Kidney capillary endothelial cell (primary cell): Measurements from ENCODE around the gene ING1.
"Not testable (repeated sequence)": the region's sequence is repeated elsewhere in the genome, so short reads cannot be mapped to it uniquely, and the experiment has no call there.

Experiments used
- DNase-seq: peaks from one replicate; pipeline ENCODE4 v3.0.0-alpha.2; 2018; ENCODE audit warnings: low spot score

The ING1 gene, protein sequence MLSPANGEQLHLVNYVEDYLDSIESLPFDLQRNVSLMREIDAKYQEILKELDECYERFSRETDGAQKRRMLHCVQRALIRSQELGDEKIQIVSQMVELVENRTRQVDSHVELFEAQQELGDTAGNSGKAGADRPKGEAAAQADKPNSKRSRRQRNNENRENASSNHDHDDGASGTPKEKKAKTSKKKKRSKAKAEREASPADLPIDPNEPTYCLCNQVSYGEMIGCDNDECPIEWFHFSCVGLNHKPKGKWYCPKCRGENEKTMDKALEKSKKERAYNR

DNA sequence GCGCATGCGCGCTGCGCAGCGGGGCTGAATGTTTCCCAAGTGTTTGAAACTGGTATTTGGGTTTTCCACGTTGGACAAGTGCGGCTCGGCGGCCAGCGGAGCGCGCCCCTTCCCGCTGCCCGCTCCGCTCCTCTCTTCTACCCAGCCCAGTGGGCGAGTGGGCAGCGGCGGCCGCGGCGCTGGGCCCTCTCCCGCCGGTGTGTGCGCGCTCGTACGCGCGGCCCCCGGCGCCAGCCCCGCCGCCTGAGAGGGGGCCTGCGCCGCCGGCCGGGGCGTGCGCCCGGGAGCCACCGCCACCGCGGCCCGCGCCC lies at the start of gene ING1:
TSS of gene ING1 (plus strand) at position 59 of the 311 bp plus-strand sequence. CDS start 450 bp downstream, outside the sequence.
- no peak for DNase-seq

DNA sequence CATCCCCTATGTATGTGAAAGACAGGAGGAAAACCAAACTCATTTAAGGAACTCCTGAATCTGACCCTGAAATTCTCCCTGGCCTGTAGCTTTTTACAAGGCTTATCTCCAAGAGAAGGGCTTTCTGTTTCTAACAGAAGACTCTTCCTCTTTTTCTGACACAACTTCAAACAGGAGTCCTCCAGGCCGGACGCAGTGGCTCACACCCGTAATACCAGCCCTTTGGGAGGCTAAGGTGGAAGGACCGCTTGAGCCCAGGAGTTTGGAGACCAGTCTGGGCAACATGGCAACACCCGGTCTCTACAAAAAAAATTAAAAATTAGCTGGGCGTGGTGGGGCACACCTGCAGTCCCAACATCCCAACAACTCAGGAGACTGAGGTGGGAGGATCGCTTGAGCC lies 49.5 kb upstream of the ING1 start:
- no peak for DNase-seq

DNA sequence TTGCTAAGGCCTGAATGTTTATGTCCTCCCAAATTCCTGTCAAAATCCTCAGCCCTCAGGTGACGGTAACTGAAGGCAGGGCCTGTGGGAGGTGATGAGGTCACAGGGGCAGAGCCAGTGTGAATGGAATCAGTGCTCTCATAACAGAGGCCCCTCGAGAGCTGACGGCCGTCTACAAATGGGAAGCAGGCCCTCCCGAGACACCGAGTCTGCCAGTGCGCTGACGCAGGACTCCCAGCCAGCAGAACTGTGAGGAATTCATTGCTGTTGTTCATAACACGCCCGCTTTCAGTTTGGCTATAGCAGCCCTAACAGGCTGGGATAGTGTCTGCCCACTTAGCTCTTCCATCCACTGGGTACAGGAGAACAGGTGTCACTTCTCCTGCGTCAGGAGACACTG lies 48.8 kb upstream of the ING1 start:
- DNase-seq: no peak

DNA sequence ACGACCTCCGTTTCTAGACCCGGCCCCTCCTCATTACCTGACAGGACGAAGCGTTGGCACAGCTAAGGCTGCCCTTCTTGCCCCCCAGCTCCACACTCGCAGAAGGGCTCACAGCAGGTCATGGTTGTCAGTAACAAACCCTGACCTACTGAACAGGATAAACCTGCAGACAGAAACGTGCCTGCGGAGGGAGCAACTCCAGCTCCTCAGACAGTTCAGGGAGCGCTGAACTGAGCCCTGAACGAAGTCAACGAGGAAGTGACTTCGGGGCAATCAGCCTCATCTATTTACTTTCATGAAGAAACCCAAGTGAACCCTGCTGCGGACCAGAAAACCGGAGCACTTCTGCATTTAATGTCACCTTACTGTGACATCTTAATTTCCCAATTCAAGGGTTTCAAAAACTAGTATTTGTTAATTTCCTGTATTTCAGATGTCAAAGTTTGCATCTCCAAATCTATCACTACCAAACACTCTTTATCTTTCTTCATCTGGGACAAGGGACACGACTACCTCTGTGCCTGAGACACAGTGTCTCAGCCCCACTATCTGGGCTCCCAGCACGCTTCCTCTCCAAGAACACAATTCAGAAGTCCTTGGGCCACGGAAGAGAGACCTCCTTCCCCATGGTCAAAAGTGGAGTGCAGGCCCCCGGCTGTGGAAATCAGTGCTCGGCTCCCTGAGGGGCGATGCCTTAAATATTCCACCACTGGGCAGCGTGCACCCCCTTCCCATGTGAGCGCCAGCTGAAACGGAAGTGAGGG lies 47.8 kb upstream of the ING1 start:
- DNase-seq: no peak

DNA sequence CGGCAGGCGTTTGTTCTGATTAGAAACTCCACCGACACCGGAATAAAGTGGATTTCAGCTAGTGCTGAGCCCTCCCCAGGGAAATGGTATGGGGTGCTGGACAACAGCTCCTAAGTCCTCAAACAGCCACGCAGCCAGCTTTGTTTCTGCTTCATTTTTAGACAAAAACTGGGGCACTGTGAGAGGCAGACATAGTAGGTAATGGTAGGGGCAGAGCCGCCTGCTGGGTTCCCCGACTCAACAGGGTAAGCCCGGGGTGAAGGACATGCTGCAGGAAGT lies 47.3 kb upstream of the ING1 start:
- DNase-seq: no peak

DNA sequence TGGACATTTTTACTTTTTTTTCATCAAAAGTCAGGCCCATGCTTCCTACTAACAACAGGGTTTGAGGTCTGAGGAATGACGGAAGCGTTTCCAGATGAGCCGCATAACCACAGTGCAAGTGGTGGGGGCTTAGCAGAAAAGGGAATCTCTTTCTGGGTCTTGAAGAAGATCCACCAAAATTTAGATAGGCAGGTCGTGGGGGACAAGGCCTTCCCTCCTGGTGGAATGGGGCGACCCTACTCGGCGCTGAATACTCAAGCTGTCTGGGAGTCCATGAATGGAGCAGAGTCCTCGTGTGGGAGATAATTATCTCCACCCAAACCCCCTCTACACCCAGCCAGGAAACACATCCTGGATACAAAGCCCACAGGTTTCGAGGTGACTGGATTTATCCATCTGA lies 44.5 kb upstream of the ING1 start:
- no peak for DNase-seq

DNA sequence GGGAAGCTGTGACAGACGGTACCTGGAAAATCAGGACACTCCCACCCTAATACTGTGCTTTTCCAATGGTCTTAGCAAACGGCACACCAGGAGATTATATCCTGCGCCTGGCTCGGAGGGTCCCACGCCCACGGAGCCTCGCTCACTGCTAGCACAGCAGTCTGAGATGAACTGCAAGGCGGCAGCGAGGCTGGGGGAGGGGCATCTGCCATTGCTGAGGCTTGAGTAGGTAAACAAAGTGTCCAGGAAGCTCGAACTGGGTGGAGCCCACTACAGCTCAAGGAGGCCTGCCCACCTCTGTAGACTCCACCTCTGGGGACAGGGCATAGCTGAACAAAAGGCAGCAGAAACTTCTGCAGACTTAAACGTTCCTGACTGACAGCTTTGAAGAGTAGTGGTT lies 43.7 kb upstream of the ING1 start:
- DNase-seq: not testable (repeated sequence)

DNA sequence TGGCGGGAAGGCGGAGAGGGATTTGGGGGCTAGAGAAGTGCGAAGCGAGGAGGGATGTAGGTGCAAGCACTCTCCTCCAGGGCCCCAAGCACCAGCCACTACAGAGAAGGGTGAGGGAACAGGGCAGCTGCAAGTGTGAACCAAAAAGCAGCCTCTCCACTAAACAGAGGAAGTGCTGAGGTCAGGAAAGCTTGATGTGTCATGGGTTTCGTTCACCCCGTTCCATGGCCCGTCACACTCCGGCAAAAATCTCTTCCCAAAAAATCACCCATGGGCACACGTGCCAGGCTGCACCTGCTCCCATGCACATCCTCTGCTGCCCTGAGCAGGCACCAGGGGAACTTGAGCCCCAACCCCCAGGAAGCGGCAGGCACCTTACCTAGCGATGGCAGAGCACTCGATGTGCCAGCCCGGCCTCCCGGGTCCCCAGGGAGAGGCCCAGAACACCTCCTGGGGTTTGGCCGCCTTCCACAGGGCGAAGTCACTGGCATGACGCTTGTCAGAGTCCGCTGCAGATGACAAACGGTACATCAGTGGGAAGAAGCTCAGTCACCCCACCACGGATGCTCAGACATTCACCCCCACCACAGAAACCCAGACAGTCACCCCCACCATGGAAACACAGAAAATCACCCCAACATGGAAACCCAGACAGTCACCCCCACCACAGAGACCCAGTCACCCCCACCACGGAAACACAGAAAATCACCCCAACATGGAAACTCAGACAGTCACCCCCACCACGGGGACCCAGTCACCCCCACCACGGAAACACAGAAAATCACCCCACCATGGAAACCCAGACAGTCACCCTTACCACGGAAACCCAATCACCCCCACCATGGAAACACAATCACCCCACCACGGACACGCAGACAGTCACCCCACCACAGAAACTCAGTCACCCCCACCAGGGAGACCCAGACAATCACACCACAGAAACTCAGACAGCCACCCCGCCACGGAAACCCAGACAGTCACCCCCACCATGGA lies 36.6 kb upstream of the ING1 start:
- DNase-seq: no peak

DNA sequence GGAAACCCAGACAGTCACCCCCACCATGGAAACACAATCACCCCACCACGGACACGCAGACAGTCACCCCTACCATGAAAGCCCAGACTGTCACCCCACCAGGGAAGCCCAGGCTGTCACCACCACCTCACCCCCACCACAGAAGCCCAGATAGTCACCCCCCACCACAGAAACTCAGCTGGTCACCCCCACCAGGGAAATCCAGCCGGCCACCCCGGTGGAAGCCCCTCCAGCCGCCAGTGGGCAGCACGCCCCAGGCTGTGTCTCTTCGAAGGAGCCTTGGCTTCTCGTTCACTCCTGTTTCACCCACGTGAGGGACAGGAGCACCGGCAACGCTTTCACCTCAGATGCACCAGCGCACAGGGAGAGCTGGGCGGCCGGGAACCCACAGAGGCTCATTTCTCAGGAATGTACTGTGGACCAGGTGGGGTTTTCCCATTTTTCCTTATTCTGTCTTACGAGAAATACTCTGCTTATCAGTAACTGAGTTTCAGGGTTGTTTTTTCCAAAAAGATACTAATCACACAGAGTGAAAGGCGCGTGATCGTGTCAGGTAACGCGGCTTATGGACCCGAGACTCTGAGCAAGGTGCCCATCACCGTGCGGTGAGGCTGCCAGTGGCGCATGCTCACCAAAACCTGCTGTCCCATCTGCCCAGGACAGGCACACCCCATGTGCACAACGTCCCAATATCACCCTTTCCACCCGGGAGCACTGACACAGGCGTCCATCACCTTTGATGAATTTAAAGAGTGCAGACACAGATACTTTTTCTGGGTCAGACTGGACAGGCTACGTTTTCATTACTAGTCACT lies 35.6 kb upstream of the ING1 start:
- no peak for DNase-seq

DNA sequence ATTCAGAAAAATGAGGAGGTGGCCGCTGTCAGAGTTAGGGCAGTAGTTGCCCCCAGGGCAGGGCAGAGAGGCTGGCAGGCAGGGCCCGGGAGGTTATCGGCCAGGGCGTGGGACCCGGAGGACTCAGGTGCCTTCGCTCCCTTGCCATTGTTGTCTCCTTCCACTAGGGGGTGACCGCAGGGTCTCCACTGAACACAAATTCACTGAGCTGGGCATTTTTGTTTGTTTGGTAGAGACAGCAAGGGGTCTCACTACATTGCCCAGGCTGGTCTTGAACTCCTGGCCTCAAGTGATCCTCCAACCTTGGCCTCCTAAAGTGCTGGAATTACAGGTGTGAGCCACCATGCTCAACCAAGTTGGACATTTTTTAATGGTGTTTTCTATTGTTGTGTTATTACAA lies 32.6 kb upstream of the ING1 start:
- DNase-seq: no peak

DNA sequence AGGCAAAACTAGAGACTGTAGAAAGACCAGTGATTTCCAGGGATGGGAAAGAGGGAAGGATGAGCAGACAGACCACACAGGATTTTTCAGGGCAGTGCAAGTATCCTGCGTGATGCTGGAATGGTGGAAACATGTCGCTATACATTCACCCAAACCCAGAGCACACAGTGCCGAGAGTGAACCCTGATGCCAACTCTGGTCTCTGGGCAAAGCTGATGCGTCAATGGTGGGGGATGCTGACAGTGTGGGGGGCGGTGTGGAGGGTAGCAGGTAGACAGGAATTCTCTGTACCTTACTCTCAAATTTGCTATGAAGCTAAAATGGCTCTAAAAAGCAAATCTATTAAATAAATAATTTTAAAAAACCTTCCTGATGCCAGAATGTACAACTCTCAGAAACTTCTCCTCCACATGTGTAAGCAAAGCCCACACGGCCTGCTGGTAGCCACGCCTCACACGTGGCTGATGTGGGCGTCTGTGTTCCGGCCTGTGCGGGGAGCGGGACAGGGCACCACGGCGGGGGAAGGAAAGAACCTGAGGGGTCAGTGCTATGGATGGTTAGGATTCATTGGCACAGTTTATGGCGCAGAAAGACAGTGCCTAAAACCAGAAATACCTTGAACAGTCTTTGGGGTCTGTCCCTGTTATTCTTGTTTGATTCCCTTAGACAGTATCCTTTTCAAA lies 31.5 kb upstream of the ING1 start:
- no peak for DNase-seq

DNA sequence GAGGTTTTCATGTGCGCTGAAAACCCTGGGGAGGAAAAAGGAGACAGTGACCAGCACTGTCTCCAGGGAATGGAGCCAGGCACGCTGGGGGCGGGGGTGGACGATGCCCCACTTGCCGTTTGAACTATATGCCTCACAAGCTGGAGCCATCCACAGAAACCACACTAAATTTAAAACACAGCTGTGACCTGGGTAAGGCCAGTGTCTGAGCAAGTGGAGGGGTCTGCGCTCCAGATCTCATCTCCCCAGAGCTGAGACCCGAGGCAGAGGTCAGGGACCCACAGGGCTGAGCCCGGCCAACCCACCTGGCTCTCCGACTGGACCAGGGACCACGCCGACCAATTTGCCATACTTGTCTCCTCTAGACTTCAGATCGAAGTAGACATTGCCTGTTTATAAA lies 30.8 kb upstream of the ING1 start:
- no peak for DNase-seq

DNA sequence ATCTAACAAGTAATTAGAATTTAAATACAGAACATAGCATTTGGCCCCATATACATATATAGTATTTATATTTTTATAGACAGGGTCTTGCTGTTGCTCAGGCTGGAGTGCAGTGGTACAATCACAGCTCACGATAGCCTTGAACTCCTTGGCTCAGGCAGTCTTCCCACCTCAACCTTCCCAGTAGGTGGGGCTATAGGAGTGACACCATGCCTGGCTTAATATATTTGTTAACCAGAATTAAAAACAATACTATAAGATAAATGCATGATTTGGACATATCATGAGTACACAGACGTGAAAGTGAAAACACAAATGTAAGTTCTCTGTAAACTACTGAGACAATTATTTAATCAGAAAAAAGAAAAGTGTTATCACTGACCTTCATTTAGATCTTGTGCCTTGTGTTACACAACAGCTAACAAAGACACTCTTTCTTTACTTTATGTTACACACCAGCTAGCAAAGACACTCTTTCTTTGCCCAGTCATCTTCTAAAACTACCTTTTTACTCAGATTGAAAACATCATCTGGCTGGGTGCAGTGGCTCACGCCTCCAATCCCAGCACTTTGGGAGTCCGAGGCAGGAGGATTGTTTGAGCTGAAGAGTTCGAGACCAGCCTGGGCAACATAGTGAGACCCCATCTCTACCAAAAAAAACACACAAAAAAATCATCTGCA lies 30.2 kb upstream of the ING1 start:
- no peak for DNase-seq

DNA sequence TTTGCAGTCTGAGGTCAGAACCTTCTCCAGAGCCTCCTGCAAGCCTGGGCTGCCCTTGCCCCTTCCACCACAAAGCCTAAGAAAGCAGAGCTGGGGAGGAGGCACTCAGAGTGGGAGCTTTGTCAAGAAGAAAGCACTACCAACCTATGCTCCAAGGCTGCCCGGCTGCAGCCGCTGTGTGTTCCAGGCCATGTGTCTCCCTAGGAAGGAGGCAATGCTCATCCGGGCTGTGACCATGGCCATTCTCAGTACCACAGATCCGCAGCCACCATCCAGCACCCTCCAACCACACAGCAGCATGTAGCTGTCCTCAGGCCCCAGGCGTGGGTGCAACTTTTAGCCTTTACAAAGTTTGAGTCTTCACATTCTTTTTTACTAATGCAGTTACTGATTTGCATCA lies 29.6 kb upstream of the ING1 start:
- no peak for DNase-seq

DNA sequence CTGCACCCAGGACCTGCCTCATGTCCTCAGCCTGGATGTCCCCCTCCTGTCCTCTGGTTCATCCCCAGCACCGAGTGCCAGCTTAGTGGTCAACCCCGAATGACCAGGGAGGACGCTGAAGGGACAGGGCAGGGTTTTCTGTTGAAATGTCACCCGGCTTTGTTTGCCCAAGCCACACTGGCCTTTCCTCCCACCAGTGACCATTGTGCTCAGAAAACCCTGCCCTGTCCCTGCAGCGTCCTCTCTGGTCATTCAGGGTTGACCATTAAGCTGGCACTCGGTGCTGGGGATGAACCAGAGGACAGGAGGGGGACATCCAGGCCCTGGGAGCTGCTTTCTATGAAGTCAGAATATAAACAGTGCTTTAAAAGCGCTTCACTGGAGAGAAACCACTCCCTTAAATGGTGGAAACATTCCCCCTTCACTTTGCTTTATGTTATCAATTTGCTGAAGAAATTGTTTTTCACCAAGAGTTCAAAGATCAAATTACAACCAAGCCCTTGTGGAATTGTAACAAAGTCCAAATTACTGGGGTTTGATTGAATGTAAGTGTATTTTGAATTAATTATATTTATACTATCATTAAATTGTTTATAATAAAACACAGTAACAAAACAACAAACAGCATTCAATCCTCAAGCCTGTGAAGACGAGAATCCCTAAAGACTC lies 29.0 kb upstream of the ING1 start:
- DNase-seq: no peak

DNA sequence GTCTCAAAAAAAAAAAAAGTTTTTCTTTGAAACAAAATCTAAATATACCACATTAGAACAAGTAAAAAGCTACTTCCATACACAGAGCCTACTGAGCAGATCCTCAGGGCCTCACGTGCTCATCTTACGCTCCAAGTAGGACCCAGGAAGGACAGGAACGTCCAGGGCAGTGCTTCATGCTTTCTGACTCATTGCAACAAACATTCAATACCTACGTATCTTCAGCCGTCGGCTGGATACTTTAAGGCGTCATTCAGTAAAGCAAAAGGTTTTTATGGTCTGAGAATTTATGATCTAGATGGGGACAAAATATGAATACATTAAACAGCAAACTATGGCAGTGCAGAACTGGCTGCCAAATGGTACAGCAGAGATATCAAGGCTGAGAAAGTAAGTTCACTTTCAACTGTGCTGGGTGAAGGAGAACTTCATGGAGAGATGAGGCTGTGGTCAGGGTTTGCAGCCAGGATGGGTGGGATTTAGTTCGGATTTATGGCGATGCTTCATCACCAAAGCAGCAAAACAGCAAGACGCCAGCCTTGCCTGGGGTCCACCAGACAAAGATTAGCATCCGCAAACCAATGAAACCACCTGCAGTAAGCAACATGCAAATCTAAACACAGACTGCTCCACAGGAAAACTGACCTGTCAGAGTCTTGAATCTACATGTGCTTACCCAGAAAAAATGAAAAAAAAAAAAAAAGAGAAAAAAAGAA lies 28.0 kb upstream of the ING1 start:
- DNase-seq: no peak

DNA sequence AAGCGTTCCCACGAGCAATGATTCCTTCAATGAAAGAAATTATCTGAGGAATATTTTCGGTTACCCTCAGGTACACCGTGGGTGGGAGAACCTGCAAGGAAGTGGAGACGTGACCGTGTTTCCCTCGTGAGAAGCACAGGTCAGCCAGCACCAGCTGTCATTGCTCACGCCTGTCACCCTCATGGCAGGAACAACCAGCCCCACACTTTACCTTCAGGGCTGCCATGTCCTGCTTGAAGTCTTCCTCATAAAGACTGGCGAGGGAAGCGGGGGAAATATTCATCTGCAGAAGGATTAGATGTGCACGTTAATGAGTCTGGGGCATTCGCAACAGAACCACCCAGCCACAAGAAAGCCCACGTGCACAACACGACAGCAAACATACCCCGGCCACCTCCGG lies 25.8 kb upstream of the ING1 start:
- no peak for DNase-seq

DNA sequence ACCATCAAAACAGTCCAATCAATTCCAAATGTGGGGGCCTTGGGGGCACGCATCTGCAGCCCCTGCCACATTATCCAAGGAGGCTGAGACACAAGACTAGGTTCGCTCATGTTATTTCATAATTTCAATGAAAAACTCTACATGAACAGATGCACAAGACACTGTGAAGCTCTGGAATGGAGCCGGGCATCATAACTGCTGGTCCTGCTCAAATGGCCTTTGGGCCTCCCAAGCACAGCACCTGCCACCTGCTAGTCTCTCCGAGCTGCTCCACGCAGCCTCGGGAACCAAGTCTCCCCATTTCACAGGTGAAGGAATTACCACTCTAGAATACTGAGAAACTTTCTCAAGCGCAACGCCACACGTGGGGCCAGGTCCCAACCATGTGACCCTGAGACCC lies 24.5 kb upstream of the ING1 start:
- DNase-seq: no peak

DNA sequence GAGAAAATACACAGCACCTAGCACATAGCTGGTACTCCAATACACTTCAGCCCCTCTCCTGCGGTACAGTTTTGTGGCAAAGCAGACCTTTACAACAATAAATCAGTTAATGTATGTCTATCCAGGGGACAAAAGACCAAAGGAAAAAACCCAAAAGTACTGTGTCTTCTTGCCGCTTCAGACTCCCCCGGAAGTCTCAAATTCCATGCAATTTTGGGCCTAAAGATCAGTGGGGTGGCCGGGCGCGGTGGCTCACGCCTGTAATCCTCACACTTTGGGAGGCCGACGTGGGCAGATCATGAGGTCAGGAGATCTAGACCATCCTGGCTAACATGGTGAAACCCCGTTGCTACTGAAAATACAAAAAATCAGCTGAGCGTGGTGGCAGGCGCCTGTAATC lies 23.8 kb upstream of the ING1 start:
- no peak for DNase-seq

DNA sequence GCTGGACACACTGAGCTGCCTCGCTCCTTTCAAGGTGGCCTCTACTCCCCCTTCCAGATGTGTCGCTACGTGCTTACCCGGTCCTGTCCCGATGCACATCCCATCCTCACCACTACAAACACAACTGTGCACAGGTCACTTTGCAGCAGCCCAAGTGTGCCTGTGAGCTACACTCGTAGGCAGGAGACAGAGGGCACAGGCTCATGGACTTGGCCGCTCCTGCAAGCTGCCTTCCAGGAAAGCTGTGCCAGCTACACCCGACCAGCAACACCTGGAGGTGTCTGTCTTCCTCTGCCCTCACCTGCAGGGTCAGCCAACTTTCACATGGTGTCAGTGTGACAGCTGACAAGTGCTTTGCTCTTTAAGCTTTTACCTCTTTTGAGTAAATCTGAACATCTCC lies 23.0 kb upstream of the ING1 start:
- no peak for DNase-seq
